A549 (cell line): ENCODE data around the gene SLC2A13.

ENCODE experiments used
- CEBPB ChIP-seq, 2 experiments: fragments of >200 bp in 1 of 2; sonication (Bioruptor Twin) in 1 of 2; formaldehyde crosslinking in 1 of 2; IDR thresholded peaks; 2 replicates each; pipeline ENCODE4 v1.6.1; 2012 to 2016
- CTCF ChIP-seq: fragments of >200 bp; sonication (Bioruptor Twin); formaldehyde crosslinking; IDR thresholded peaks from 3 replicates; pipeline ENCODE4 v1.5.1; 2016
- EHMT2 ChIP-seq: fragments of 200-600 bp; sonication (generic); IDR thresholded peaks from 2 replicates; pipeline ENCODE4 v1.6.1; 2016; ENCODE audit warnings: antibody characterized with exemption, low read depth, mild to moderate bottlenecking, moderate library complexity
- EP300 ChIP-seq, 2 experiments: fragments of >200 bp; sonication (Bioruptor Twin); formaldehyde crosslinking; IDR thresholded peaks; 2 replicates in 1 of 2; 3 replicates in 1 of 2; pipeline ENCODE4 v1.6.1; 2016 to 2017
- HOXB13 ChIP-seq: fragments of 250-450 bp; sonication (Bioruptor Pico); IDR thresholded peaks from 2 replicates; pipeline ENCODE4 v1.5.0; 2020; ENCODE audit warnings: low read depth, mild to moderate bottlenecking, moderate library complexity
- KDM1A ChIP-seq: fragments of 200-600 bp; sonication (generic); IDR thresholded peaks from 2 replicates; pipeline ENCODE4 v1.6.1; 2016; ENCODE audit warnings: low read depth, mild to moderate bottlenecking
- KDM5A ChIP-seq: fragments of 200-600 bp; sonication (generic); IDR thresholded peaks from 2 replicates; pipeline ENCODE4 v1.6.1; 2016; ENCODE audit warnings: antibody characterized with exemption, mild to moderate bottlenecking
- MAX ChIP-seq: IDR thresholded peaks from 2 replicates; pipeline ENCODE4 v1.6.1; 2012
- PBX3 ChIP-seq: IDR thresholded peaks from 2 replicates; pipeline ENCODE4 v1.6.1; 2012
- POLR2A ChIP-seq: IDR thresholded peaks from 2 replicates; pipeline ENCODE4 v1.6.1; 2012; ENCODE audit warnings: mild to moderate bottlenecking, low read length
- RARB ChIP-seq: fragments of 250-450 bp; sonication (Bioruptor Pico); IDR thresholded peaks from 2 replicates; pipeline ENCODE4 v1.8.0; 2021; ENCODE audit warnings: mild to moderate bottlenecking, moderate library complexity
- REST ChIP-seq: fragments of 200-600 bp; sonication (generic); IDR thresholded peaks from 2 replicates; pipeline ENCODE4 v1.6.1; 2016; ENCODE audit warnings: antibody characterized with exemption, mild to moderate bottlenecking, moderate library complexity
- USF2 ChIP-seq: fragments of 450-650 bp; IDR thresholded peaks from 2 replicates; pipeline ENCODE4 v1.6.1; 2014; ENCODE audit warnings: antibody characterized with exemption
- ZFP36 ChIP-seq: fragments of 450-650 bp; IDR thresholded peaks from 2 replicates; pipeline ENCODE4 v1.6.1; 2014; ENCODE audit warnings: borderline replicate concordance; ENCODE audit not compliant: partially characterized antibody

GRCh38 chr12:40105515-40106201 lies at the start of gene SLC2A13:
- TF ChIP-seq CTCF (no peak), POLR2A (peak; percentile 76), PBX3 (no peak), RARB (no peak), KDM5A (no peak), HOXB13 (CRISPR knock-in tag) (no peak), EHMT2 (no peak), MAX (no peak; the same call in 1 of the 2 replicates), EP300 (IDR thresholded peaks at IDR 0.05) (no peak), KDM1A (no peak), USF2 (no peak), REST (no peak), ZFP36 (no peak), CEBPB (IDR thresholded peaks at IDR 0.05) (no peak)
